Panc1 (cell line): Measurements from ENCODE around the gene LGALS12. TPM values are rescaled to one million over a fixed set of nuclear protein-coding genes. Genes with fewer than 3 reads are reported as not detected.

Source experiments
- ATAC-seq: fragments of 200-7000 bp; cut with Tn5 transposase; 2 replicates; pipeline ENCODE4 v1.9.1; 2020; ENCODE audit warnings: mild to moderate bottlenecking, moderate library complexity
- BruUV-seq: library from RNA; stranded (reverse); fragments of 400-500 nt; replicated peaks from 2 replicates; lab custom pipeline; 2021; lab: Mats Ljungman, UMichigan
- CTCF ChIA-PET: fragments of 300-600 bp; sonication (Branson Sonifier 250); formaldehyde crosslinking; loops from one replicate; lab custom pipeline; 2022; ENCODE audit warnings: antibody characterized with exemption; lab: Charles Lee
- POLR2A ChIA-PET: fragments of 300-600 bp; sonication (Branson Sonifier 250); formaldehyde crosslinking; loops from one replicate; lab custom pipeline; 2022; ENCODE audit warnings: antibody characterized with exemption; lab: Charles Lee
- DNase-seq: peaks from one replicate; pipeline ENCODE4 v3.0.0-alpha.2; 2010; ENCODE audit warnings: low read depth, low spot score
- H3K27ac ChIP-seq: 2 replicates; pipeline ENCODE4 v1.5.1; 2011; ENCODE audit warnings: mild to moderate bottlenecking, low read length, inconsistent platforms
- H3K27me3 ChIP-seq: fragments of 200-500 bp; sonication (Bioruptor generic); 2 replicates; pipeline ENCODE4 v1.6.0; 2014; ENCODE audit warnings: low read length, inconsistent platforms; ENCODE audit not compliant: control insufficient read depth, insufficient read depth
- H3K36me3 ChIP-seq: fragments of 200-500 bp; sonication (Bioruptor generic); 2 replicates; pipeline ENCODE4 v1.5.1; 2014; ENCODE audit warnings: inconsistent platforms, mild to moderate bottlenecking, low read length, moderate library complexity; ENCODE audit not compliant: control insufficient read depth, insufficient read depth
- H3K4me1 ChIP-seq: 2 replicates; pipeline ENCODE4 v1.5.1; 2011; ENCODE audit warnings: inconsistent platforms, mild to moderate bottlenecking, low read length, moderate library complexity; ENCODE audit not compliant: control insufficient read depth, insufficient read depth
- H3K4me3 ChIP-seq, 2 experiments: 2 replicates each; pipeline ENCODE4 v1.5.1; 2011 to 2012; ENCODE audit warnings: low read depth in 2 of 2, low read length in 2 of 2, mild to moderate bottlenecking in 2 of 2, inconsistent platforms in 1 of 2, moderate library complexity in 1 of 2
- H3K9me3 ChIP-seq: fragments of 200-500 bp; sonication (Bioruptor generic); 2 replicates; pipeline ENCODE4 v1.5.1; 2014; ENCODE audit warnings: low read depth, mild to moderate bottlenecking, inconsistent platforms, low read length, moderate library complexity; ENCODE audit not compliant: control insufficient read depth, insufficient read depth
- POLR2AphosphoS5 ChIP-seq: IDR thresholded peaks from 2 replicates; pipeline ENCODE4 v1.6.1; 2012; ENCODE audit warnings: mild to moderate bottlenecking, low read depth, low read length, moderate library complexity
- SIN3A ChIP-seq: IDR thresholded peaks from 2 replicates; pipeline ENCODE4 v1.6.1; 2012; ENCODE audit warnings: low read depth, mild to moderate bottlenecking, low read length, moderate library complexity, borderline replicate concordance; ENCODE audit not compliant: insufficient read depth
- TCF7L2 ChIP-seq: IDR thresholded peaks from 2 replicates; pipeline ENCODE4 v1.6.1; 2011; ENCODE audit warnings: mild to moderate bottlenecking, low read depth, low read length, inconsistent platforms
- in situ Hi-C: cut with HindIII; loops from 2 replicates; pipeline ENCODE4 v1.10.0; 2016; ENCODE audit warnings: low sequenced_read_pairs, low pct_unique_long_range_greater_than_20kb
- intact Hi-C: fragments of 100-400 bp; cut with micrococcal nuclease; formaldehyde crosslinking; loops from one replicate; pipeline ENCODE4 v1.10.0; 2022; ENCODE audit not compliant: unreplicated experiment
- total RNA-seq: library from RNA; stranded (reverse); gene quantifications from one replicate; pipeline ENCODE4 v1.2.1, GENCODE V29; 2021; ENCODE audit not compliant: unreplicated experiment
- TF ChIP-seq, protein P1 (sequence below): fragments of 450-650 bp; IDR thresholded peaks from 2 replicates; pipeline ENCODE4 v1.5.1; 2017; ENCODE audit warnings: mild to moderate bottlenecking
- TF ChIP-seq, protein P2 (sequence below), 2 experiments: IDR thresholded peaks; 2 replicates each; pipeline ENCODE4 v1.6.1; 2011 to 2012; ENCODE audit warnings: low read depth in 2 of 2, control low read depth in 1 of 2, low read length in 1 of 2, mild to moderate bottlenecking in 1 of 2, moderate library complexity in 1 of 2; ENCODE audit not compliant: insufficient read depth in 1 of 2

LGALS12 gene
- total RNA-seq, 1 experiment from 2014 or later, result not detected

DNA sequence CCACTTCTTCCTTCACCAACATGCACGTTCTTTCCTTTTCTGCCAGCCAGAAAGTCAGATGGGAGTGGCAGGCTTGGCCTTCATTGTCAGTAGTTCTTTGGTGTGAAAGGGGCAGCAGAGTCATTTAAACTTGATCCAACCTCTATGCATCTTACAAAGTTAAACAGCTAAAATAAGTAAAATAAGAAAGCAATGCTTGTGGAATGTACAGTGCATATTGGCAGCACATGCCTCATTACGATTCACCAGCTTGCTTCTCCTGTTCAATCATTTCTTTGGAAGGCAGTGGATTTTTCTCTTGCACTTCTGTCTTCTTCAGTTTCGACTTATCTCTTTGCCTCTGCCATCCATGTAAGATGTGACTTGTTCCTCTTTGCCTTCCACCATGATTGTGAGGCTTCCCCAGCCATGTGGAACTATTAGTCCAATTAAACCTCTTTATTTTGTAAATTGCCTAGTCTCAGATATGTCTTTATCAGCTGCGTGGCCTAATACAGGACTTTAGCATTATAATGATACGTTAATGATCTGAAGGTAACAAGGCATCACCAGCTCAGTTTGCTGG is 14.8 kb downstream of the LGALS12 start:
- BruUV-seq, result no TSS peak
- no peaks in the 10 kb centered on the region for H3K4me1 ChIP-seq
- no peak overlapping the region for H3K4me3 ChIP-seq
- no peaks in the 10 kb centered on the region for H3K36me3 ChIP-seq
- H3K9me3 ChIP-seq, result no peaks in the 10 kb centered on the region; the same call in 1 of the 2 replicates
- intact Hi-C loops (no loop called here), in situ Hi-C loops (no loop called here)
- H3K27me3 ChIP-seq, result peaks cover 2% of the 10 kb centered on the region; the same call in 1 of the 2 replicates
- DNase-seq, result no peak
- H3K27ac ChIP-seq, result no peak overlapping the region
- no peak for ATAC-seq
- TF ChIP-seq POLR2AphosphoS5 (no peak), TCF7L2 (no peak), SIN3A (no peak)
- TF ChIP-seq, protein P1, sequence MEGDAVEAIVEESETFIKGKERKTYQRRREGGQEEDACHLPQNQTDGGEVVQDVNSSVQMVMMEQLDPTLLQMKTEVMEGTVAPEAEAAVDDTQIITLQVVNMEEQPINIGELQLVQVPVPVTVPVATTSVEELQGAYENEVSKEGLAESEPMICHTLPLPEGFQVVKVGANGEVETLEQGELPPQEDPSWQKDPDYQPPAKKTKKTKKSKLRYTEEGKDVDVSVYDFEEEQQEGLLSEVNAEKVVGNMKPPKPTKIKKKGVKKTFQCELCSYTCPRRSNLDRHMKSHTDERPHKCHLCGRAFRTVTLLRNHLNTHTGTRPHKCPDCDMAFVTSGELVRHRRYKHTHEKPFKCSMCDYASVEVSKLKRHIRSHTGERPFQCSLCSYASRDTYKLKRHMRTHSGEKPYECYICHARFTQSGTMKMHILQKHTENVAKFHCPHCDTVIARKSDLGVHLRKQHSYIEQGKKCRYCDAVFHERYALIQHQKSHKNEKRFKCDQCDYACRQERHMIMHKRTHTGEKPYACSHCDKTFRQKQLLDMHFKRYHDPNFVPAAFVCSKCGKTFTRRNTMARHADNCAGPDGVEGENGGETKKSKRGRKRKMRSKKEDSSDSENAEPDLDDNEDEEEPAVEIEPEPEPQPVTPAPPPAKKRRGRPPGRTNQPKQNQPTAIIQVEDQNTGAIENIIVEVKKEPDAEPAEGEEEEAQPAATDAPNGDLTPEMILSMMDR, result no peak
- TF ChIP-seq, protein P2, sequence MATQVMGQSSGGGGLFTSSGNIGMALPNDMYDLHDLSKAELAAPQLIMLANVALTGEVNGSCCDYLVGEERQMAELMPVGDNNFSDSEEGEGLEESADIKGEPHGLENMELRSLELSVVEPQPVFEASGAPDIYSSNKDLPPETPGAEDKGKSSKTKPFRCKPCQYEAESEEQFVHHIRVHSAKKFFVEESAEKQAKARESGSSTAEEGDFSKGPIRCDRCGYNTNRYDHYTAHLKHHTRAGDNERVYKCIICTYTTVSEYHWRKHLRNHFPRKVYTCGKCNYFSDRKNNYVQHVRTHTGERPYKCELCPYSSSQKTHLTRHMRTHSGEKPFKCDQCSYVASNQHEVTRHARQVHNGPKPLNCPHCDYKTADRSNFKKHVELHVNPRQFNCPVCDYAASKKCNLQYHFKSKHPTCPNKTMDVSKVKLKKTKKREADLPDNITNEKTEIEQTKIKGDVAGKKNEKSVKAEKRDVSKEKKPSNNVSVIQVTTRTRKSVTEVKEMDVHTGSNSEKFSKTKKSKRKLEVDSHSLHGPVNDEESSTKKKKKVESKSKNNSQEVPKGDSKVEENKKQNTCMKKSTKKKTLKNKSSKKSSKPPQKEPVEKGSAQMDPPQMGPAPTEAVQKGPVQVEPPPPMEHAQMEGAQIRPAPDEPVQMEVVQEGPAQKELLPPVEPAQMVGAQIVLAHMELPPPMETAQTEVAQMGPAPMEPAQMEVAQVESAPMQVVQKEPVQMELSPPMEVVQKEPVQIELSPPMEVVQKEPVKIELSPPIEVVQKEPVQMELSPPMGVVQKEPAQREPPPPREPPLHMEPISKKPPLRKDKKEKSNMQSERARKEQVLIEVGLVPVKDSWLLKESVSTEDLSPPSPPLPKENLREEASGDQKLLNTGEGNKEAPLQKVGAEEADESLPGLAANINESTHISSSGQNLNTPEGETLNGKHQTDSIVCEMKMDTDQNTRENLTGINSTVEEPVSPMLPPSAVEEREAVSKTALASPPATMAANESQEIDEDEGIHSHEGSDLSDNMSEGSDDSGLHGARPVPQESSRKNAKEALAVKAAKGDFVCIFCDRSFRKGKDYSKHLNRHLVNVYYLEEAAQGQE (IDR thresholded peaks at IDR 0.05; ENCODE audit: insufficient read depth in 1 of 2, low read depth in 2 of 2, low read length in 1 of 2), result no peak
- ChIA-PET CTCF (interaction anchor here (0.9 kb wide), 1 partner anchor 41 kb away, joined by 3 read pairs; no protein-coding TSS in a partner anchor), POLR2A (no interaction called here)

DNA sequence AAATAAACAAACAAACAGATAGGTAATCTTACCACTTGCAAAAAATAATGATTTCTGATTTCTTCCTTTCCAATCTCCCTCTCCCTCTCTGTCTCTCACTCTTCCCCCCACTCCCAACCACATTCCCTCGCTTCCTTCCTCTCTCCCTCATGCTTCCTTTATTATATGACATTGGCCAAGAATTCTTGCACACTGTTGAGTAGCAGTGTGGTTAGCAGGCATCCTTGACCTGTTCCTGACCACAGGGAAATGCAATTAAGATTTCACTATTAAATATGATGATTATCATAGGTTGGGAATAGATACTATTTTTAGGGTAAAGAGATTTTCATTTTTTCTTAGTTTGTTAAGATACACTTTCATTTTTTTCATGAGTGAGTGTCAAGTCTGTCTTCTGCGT is 16.0 kb downstream of the LGALS12 start:
- no peaks in the 10 kb centered on the region; the same call in 1 of the 2 replicates for H3K9me3 ChIP-seq
- no peak overlapping the region for H3K4me3 ChIP-seq
- no peak for ATAC-seq
- H3K36me3 ChIP-seq, result no peaks in the 10 kb centered on the region
- TF ChIP-seq SIN3A, result no peak
- TF ChIP-seq, protein P2 (IDR thresholded peaks at IDR 0.05; ENCODE audit: insufficient read depth in 1 of 2, low read depth in 2 of 2, low read length in 1 of 2), result no peak
- no peak for TF ChIP-seq TCF7L2
- TF ChIP-seq, protein P1, result no peak
- no peak for TF ChIP-seq POLR2AphosphoS5
- intact Hi-C loops, result no loop called here
- no TSS peak for BruUV-seq
- H3K27ac ChIP-seq, result no peak overlapping the region
- ChIA-PET CTCF (no interaction called here), POLR2A (no interaction called here)
- no peak for DNase-seq
- peaks cover 2% of the 10 kb centered on the region; the same call in 1 of the 2 replicates for H3K27me3 ChIP-seq
- H3K4me1 ChIP-seq, result no peaks in the 10 kb centered on the region
- in situ Hi-C loops, result no loop called here
